K562 (cell line): ENCODE results near the gene SMIM7. TPM values are rescaled to one million over a fixed set of nuclear protein-coding genes. Genes with fewer than 3 reads are reported as not detected.

Experiments
- CSDE1 ChIP-seq, 2 experiments: fragments of 450-650 bp; IDR thresholded peaks; 2 replicates each; pipeline ENCODE4 v1.6.1; 2016; ENCODE audit warnings: mild to moderate bottlenecking in 1 of 2
- TRIM24 ChIP-seq, 2 experiments: fragments of 450-650 bp; IDR thresholded peaks; 2 replicates each; pipeline ENCODE4 v1.6.1; 2016
- ZNF224 ChIP-seq: sonication (generic); formaldehyde crosslinking; IDR thresholded peaks from 2 replicates; pipeline ENCODE4 v1.8.0; 2022; ENCODE audit warnings: mild to moderate bottlenecking, missing genetic modification reagents
- ZNF274 ChIP-seq: IDR thresholded peaks from 2 replicates; pipeline ENCODE4 v1.6.1; 2011; ENCODE audit warnings: low read depth, mild to moderate bottlenecking, low read length, moderate library complexity, borderline replicate concordance
- polyA plus RNA-seq, 8 experiments: library from polyadenylated mRNA; depleted of rRNA in 4 of 8; stranded (reverse) in 5 of 8; unstranded in 3 of 8; fragments of >200 nt; fragmentation: Nextera tagmentation in 2 of 8; fragmentation: Illumina TruSeq in 1 of 8; extraction: Ambion mirVana in 2 of 8; extraction: Trizol in 1 of 8; gene quantifications; 2 replicates each; pipeline versions ENCODE4 v1.2.1 to v1.2.3, GENCODE V29; 2011 to 2014; ENCODE audit warnings: inconsistent platforms in 1 of 8, missing spikeins in 1 of 8
- total RNA-seq, 7 experiments: library from RNA; depleted of rRNA in 6 of 7; stranded (reverse); fragments of >200 nt in 6 of 7; fragmentation: Illumina TruSeq in 2 of 7; extraction: Trizol in 2 of 7; gene quantifications; 2 replicates each; pipeline versions ENCODE4 v1.2.1 to v1.2.3, GENCODE V29; 2011 to 2021; ENCODE audit warnings: low replicate concordance in 1 of 7
- TF ChIP-seq, protein P1 (sequence below): fragments of 450-650 bp; IDR thresholded peaks from 2 replicates; pipeline ENCODE4 v1.6.1; 2017; ENCODE audit warnings: antibody characterized with exemption
- TF ChIP-seq, protein P2 (sequence below): sonication (generic); formaldehyde crosslinking; IDR thresholded peaks from 2 replicates; pipeline ENCODE4 v1.8.0; 2022; ENCODE audit warnings: mild to moderate bottlenecking, low read depth, missing genetic modification reagents
- TF ChIP-seq, protein P3 (sequence below): sonication (generic); formaldehyde crosslinking; IDR thresholded peaks from 2 replicates; pipeline ENCODE4 v1.8.0; 2022; ENCODE audit warnings: missing genetic modification reagents, mild to moderate bottlenecking, moderate library complexity, borderline replicate concordance

The SMIM7 gene
- total and polyA plus RNA-seq, 9 of the 15 experiments (the other 6 are each of a cell fraction or from before 2014, with no cell fraction given): 55.3 to 265 (median 107) TPM

DNA sequence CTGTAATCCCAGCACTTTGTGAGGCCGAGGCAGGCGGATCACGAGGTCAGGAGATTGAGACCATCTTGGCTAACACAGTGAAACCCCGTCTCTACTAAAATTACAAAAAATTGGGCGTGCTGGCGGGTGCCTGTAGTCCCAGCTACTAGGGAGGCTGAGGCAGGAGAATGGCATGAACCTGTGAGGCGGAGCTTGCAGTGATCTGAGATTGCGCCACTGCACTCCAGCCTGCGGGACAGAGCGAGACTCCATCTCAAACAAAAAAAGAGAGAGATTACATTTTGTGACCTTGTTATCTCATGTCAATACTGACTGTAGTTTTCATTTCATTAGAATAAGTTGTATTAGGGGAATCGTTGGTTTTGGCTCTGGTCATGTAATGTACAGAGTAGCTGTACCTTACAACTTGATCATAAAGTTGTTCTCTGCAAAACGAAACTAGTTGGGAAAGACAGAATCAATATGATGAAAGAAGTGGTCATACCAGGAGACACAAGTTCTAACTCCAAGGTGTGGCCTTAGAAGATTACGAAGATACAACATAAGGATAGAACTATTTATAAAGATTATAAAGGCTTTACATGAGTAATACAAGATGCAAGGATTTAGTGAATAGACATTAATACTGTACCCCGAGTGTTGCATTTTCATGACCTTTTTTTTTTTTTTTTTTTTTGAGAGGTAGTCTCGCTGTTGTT is 16.3 kb upstream of the SMIM7 start (continued):
- TF ChIP-seq, protein P1, sequence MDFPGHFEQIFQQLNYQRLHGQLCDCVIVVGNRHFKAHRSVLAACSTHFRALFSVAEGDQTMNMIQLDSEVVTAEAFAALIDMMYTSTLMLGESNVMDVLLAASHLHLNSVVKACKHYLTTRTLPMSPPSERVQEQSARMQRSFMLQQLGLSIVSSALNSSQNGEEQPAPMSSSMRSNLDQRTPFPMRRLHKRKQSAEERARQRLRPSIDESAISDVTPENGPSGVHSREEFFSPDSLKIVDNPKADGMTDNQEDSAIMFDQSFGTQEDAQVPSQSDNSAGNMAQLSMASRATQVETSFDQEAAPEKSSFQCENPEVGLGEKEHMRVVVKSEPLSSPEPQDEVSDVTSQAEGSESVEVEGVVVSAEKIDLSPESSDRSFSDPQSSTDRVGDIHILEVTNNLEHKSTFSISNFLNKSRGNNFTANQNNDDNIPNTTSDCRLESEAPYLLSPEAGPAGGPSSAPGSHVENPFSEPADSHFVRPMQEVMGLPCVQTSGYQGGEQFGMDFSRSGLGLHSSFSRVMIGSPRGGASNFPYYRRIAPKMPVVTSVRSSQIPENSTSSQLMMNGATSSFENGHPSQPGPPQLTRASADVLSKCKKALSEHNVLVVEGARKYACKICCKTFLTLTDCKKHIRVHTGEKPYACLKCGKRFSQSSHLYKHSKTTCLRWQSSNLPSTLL: no peak
- no peak for TF ChIP-seq CSDE1 (IDR thresholded peaks at IDR 0.05)
- no peak for TF ChIP-seq ZNF224
- TF ChIP-seq TRIM24 (IDR thresholded peaks at IDR 0.05): peak in 1 of 2 experiments; percentile 20; a peak in 2 of 4 replicates
- TF ChIP-seq, protein P2, sequence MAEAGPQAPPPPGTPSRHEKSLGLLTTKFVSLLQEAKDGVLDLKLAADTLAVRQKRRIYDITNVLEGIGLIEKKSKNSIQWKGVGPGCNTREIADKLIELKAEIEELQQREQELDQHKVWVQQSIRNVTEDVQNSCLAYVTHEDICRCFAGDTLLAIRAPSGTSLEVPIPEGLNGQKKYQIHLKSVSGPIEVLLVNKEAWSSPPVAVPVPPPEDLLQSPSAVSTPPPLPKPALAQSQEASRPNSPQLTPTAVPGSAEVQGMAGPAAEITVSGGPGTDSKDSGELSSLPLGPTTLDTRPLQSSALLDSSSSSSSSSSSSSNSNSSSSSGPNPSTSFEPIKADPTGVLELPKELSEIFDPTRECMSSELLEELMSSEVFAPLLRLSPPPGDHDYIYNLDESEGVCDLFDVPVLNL: no peak
- TF ChIP-seq ZNF274: no peak
- TF ChIP-seq, protein P3, sequence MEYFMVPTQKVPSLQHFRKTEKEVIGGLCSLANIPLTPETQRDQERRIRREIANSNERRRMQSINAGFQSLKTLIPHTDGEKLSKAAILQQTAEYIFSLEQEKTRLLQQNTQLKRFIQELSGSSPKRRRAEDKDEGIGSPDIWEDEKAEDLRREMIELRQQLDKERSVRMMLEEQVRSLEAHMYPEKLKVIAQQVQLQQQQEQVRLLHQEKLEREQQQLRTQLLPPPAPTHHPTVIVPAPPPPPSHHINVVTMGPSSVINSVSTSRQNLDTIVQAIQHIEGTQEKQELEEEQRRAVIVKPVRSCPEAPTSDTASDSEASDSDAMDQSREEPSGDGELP (CRISPR knock-in tag): no peak
